Activated CD4-positive, alpha-beta T cell treated with anti-CD3 and anti-CD28 coated beads, Interleukin-2, Interleukin-6, amounts not matched to agents 100 ng/mL and 50 ng/mL, durations not matched to agents 16 hours and 8 hours (primary cell): Measurements from ENCODE around the gene PBRM1.
A peak's percentile ranks its signal among the peaks of the same experiment; 100 is the strongest.

ENCODE experiments used
- DNase-seq: peaks from one replicate; pipeline ENCODE4 v3.0.0-alpha.2; 2020

Gene PBRM1

DNA sequence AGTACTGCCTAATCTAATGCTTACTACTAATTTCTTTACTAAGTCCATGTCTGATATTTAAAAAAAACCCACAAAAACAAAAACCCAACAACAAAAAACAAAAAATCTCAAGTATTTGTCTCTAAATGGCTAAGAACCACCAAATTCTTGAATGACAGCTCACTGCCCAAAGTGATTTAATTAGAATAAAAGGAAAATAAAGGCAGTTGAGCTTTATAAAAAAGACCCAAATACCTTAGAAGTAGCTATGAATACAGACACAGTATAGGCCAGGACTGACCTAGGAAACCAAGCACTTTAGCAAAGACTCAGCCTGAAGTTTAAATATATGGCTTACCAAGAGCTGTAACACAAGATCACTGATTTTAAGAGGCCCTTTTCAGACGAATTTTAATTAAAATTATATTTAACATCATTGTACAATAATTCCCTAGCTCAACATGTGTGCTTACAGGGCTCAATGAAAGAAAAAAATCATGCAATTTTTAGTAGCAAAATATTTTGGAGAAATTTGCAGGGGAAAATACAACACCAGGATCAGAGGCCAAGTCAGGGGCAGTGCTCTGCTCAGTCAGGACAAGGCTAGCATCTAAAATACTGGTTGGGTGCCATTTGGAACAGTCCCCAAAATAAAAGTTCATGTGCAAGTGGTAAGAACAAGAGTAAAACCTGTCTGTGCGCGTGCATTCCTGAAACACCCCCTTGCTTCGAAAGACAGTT, 124.5 kb downstream of the PBRM1 start:
- no peak for DNase-seq

DNA sequence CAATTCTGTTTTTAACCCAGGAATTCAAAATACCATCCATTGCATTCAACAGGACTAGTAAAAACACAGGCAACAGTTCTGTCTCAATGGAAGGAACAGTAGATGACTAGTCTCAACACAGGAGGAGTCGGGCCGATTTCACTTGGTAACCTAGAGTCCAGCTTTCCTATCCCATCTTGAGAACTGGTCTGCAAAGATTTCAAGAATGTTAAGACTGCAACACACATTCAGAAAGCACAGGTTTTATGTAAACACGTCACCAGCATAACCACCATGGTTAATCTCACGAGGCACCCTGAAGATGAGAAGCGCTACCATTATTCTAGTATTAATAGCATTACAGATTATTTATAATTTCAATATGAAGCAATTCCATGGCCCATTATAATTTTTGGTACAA, 127.3 kb downstream of the PBRM1 start:
- DNase-seq: no peak

DNA sequence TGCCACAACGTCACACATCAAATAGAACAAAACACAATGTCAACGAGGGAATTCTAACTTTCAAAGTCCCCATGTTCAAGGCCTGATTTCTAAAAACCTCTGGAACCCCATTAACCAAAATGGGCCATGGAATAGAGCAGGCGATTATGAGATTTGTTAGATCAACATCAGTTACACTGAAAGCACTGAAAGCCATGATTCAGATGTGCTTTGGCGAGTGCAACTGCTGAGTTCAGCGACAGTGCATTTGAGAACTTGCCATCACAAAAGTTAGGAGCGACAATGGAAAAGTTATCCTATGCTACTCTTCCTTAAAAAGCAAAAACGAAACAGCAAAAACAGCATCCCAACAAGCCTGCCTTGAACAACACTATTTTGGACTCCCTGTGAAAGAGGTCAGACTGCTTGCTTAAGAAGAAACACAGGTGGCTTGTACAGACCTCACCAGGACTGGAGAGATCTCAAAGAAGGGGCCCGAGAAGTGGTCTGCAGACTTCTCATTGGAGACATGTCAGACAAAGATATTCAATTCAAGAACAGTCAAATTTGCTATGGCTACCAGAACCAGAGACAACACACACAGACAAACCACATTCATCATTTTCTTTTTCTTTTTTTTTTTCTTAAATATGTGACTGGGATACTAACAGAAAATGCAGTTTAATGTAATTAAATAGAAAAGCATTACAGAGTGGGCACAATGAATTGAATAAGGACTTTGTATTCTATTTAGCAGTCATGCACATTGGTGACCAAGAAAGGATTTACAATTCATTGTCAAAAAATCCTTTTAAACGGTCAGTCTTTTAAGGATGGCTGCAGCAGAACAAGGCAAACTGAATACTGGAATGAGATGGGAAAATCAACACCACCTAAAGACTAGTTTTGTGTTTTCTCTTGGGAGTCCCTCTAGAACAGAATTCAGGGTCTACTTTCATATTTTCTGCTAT, 128.4 kb downstream of the PBRM1 start:
- DNase-seq: no peak

DNA sequence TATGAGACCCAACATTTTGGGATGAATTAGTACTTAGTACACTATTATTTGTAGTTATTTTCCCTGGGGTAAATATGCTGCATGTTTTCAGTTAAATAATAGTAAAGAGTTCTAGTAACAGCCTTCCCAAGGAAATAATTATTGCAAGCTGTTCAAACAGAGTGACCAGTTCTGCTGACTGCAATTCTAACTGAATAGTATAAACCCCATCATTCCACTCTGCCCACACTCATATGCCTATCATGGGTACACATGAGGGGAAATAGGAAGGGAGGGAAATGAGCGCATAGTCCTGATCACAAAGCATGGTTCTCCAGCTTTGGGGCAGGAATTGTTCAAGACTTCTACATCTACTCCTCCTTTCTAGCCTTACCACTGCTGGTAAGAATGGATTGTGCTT, 130.7 kb downstream of the PBRM1 start:
- no peak for DNase-seq

DNA sequence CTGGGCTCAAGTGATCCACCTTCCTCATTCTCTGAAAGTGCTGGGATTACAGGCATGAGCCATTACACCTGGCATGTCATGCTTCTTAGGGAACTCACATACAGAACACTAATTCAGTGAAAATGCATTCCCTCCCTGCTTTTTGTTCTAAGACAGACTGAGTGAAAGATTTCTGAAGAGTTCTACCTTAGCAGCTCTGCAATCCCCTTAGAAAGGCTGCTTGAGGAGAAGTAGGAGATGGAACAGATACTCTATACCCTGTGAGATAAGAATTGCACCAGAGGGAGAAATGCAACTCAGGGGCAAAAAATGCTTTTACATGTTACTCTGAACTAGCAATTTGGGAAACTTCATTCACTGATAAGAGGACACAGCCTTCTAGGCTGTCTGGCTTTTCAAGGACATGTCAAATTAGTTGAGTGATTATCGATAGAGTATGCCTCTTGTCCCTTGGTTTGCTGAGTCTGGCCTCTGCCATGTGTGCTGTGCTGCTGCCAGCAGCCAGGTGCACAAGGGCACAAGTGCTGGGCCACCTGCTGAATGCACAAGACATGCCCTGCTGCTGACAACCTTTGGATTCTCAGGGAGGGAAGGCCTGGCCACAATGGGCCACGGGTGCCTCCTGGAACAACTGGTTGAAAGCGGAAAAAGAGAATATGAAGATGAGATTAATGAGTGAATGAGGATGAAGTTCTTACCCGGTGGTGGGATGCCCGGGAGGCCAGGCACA, 131.5 kb downstream of the PBRM1 start:
- no peak for DNase-seq

DNA sequence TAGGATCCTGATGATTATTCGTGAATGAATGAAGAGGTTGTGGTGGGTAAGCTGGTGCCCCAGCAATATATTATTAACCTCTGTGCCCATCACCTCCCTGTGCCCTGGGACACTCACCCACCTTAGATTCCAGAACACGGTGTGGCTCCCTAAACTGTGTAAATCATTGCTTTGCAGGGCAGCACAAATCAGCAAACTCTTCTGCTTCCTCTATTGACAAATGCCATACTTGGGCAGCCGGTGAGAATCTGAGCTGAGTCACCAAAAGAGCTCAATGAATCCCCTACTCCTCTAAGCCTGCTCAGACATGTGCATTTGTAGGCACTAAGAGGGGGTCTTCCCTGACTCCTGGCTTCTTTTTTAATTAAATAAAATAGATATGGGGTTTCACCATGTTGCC, 133.6 kb downstream of the PBRM1 start:
- no peak for DNase-seq

DNA sequence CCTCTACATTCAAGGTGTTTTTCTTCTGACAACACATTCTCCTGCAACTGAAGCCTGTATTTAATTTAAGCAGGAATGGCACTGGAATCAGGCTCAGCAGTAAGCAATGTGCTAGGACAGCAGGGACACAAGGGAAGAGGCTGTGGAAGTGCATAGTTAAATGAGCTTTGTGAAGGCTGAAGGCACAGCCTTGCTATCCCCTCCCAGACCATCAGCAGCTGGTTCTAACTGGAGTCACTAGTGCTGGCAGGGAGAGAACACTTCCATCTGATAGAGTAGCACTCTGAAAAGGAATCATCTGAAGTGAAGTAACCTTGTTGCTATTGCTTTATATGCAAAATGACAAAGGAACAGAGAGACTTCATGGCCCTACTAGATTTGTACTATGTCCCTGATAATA, 134.6 kb downstream of the PBRM1 start:
- no peak for DNase-seq

DNA sequence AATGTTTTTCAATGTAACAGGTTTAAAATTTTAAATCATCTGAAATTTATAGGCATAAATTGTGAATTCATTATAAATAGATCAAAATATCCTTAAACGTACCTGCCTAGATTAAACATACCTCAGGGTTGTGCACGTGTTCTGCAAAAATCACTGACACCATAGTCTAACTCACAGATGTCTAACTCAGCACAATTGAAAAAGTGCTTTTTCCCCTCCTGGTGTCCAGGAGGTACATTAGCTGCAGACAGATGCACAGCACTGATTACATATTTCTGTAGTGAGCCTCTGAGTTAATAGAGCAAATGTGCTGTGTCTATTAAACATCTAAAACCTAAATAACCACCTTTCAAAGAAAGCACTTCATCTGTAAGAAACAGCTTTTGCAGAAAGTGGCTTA, 138.6 kb downstream of the PBRM1 start:
- no peak for DNase-seq

DNA sequence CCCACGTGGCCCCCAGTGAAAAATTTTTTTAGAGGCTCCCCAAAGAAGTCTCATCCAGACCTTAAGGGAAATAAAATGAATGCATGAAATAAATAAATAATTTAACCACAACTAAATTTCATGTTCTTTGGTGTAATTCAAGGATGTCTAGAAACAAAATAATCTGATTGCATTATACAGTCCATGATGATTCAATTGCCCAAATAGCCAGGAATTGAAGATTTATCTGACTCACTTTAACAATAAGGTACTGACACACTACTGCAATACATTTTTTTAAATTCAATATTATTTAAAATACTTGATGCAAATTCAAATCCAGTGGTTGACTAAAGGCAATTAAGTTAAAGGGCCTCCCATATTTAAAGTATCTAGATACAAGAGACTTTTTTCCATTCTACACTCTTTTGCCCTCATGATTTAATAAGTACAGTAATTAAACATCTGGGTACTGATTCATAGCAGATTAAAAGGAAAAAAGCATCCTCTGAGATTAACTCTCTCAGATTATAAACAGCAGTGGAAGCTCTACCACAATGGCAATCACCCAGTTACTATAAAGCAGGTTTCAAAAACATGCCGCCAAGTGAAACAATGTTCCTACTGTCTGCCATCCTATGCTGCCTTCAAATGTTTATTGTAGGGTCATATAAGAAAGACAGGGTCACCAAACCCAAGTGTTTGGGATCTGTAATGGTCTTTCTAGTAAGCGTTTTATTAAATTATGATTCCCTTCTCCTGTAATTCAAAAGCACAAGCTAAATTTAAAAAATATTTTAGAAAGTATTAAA, 139.4 kb downstream of the PBRM1 start:
- no peak for DNase-seq

DNA sequence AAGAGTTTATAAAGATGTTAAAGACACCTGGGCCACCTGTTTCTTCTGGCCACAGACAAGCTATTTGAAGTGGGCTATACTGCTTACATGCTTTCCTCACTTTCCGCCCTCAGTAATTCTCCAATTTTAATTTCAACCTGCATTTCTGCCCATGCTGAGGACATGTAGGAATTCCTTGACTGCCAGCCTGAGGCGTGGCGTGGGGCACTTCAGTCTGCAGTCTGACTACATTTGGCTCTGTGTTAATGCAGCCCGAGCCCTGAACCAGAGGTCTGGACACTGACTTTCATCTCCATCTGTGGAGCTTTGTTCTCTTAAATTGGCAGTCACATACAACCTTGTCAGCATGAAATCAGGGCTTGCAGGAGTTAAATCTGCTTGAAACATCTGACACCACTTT, 140.8 kb downstream of the PBRM1 start:
- no peak for DNase-seq

DNA sequence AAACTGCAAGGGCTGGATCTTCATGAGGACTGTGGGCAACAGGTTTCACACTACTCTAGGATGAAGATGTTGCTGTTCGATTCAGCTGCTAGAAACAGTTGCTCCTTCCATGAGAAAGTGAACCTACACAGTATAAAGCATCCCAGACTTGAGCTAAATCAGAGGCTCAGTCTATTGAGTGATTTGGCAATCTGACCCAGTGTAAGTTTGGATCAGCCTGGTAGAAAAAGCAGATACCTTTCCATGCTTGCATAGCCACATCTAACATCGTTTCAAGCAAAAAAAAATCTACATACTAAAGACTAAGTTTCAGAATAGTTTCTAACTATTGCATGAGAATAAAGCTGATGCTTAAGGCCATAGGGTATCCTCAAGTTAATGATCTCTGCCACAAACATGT, 144.7 kb downstream of the PBRM1 start:
- no peak for DNase-seq

DNA sequence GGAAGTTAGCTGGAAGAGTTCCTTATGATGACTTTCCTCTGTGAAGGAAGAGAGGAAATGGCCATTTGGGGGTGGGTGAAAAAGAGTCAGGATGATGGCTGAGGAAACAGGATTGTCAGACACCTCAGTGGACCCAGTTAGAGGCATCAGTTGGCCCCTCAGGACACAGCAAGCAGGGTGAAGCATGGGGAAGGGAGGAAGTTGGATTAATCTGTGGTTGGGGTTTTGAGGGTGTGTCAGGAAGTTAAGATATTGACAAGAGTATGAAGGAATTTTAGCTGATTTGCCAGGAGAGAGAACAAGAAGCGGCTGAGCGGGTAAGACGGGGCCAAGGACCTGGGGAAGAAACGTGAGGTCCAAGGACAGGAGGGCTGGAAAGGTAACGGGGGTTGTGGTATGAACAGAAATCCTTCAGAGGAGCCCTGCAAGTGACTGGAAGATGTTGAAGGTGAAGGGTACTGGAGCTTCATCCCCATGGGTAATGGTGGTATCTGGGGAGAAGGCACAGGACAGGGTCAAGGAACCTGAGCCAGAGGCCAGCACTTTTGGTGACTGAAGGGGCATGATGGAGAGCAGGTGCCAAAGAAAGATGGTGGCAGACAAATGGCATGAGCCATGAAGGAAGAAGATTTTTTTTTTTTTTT, 146.6 kb downstream of the PBRM1 start:
- no peak for DNase-seq

DNA sequence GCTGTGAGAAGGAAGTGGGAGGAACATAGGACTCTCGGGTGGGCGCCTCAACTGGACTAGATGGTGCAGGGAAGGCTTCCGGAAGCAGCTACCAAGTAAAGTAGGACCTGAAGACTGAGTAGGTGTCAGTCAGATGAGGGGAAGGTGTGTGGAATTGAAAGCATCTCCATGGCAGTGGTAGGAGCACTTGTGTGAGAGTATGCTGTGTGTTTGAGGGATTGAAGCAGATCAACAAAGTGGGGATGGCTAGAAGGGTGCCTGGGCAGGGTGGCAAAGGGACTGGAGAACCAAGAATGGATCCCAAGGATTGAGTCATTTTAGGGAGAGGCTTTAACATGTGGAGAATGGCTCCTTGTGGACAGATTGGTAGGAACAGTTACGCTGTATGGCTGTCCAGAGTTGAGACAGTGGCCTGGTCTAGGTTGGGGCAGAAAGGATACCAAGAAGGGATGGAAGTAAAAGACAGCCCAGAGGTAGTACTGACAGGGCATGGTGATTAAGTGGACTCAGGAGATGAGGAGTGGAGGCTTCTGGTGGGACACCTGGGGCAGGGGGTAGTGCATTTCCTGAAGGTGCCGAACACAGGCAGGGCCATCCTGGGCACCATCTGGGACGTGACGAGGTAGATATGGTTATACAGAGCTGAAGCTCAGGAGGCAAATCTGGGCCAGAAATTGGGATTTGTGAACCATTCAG, 147.8 kb downstream of the PBRM1 start:
- no peak for DNase-seq

DNA sequence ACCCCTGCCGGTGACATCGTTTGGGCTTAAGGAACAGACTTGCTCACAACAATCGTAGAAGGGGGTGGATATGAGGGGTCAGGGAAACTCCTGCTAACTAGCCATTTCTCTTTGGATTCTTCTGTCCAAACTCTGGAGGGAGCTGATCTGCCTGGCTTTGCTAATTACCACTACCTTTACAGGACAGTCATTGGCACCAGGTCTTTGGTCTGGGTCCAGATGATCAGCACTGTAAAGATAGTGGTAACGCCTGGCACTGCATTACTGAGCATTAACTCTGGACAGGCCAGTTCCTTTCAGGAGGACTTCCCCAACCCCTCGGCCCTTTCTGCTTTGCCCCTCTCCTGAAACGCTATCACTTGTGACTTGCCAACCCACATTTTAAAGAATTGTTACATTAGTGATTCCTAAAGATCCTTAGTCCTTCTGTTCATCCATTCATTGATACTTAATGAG, 148.5 kb downstream of the PBRM1 start:
- DNase-seq: no peak

DNA sequence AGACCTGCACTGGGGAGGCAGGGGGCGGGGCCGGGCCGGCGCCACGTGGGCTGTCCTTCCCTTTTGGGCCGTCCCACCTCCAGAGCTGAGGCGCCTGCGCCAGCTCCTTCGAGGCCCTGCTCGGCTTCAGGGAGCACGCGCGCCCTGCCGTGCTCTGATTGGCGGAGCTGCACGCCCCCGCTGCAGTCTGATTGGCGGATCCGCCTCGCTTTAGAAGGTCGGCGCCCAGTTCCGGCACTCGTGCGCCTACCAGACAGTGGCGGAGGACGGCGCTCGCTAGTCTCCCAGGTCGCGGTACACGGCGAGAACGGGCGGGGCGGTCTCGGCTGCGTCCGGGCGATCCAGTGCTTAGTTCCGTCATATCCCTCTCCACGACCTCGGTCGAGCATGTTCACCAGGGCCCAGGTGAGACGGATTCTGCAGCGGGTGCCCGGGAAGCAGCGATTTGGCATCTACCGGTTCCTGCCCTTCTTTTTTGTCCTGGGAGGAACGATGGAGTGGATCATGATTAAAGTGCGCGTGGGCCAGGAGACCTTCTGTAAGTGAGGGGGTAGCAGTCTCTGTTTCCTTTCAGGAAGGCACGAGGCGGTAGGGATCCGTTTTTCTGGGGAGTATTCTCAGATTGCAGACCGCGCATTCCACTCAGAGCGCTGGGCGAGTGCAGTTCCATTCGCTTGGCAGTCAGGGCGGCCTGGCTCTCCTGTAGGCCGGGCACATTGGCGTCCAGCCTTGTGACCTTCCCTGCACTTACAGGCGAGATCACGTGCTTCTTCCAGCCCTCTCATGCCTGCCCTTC, 149.1 kb downstream of the PBRM1 start, which contains the start of gene UQCC5:
Gene UQCC5, plus strand, starts transcription at position 237 of the 796 bp plus-strand sequence. Its CDS starts 151 bp downstream, at position 388.
- peak; percentile 99 for DNase-seq

DNA sequence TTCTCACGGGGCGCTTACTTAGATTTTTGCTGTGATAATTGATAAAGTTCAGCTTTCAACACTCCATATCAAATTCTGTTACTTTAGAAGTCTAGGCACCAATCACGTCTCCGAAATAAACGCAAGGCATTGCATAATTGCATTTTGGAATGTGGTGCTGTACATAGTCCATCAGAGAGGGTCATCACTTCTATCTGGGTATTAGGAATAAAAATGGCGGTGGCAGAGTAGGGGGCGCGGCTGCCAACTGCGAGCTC, 149.7 kb downstream of the PBRM1 start:
- DNase-seq: no peak

DNA sequence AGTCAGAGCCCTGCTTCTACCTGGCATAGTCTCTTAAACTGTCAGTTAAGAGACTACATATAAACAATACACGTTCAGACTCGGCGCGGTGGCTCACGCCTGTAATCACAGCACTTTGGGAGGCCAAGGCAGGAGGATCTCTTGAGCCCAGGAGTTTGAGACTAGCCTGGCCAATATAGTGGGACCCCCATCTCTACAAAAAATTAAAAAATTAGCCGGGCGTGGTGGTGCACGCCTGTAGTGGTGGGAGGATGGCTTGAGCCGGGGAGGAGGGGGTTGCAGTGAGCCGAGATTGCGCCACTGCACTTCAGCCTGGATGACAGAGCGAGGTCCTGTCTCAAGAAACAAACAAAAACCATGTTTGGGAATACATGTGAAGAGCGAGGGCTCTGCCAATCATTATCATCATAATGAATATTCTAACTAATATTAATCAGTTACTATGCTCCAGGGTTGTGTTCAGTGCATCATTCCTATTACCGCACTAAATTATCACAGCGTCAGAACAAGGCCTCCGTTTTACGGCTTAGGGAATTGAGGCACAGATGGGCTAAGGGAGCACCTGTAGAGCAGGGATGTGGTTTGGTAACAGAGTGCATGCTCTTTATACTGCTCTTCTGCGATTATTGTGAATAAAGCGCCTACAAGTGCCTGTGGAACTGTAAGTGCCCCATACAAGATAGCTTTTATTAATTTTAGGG, 150.2 kb downstream of the PBRM1 start:
- no peak for DNase-seq

DNA sequence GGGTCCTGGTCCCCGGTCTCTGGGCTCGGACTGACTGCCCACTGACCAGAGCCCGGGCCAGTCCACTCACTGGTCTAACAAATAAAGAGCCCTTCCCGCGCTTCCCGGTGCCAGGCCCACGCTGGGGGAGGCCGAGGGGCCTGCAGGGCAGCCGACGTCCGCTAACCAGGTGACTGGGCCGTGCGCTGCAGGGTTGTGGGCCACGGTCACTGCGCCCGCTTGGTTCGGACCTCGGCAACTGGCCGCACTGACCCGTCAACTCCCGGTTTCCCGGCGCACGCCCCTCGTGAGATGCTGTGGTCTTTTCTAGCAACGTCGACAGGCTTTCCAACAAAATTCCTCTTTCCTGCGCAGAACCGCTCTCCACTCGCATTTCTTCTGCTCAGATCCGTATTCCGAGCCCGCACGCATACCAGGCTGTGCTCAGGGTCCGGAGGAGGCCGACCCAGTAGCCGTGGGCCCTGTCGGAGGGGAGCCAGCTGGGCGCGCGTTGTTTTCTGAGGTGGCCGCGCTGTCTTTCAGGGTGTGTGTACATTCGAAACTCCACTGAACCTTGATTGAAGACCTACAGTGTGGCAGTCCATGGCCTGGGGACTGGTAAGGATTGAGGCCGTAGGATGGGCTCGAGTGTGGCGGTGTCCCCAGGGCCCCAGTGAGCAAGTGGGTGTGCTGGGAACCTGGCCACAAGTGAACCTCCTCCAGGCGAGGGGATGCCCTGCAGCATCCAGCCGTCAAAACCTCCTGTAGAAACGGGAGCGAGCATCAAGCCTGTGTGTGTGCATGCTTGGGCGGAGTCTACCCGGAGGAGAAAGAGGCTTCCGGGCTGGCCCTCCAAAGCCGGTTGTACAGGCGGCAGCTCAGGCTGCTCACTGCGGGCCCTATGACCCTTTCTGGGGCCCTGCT, 151.2 kb downstream of the PBRM1 start:
- no peak for DNase-seq
